HepG2 (cell line): Measurements from ENCODE around the gene ALS2. TPM values are rescaled to one million over a fixed set of nuclear protein-coding genes. Genes with fewer than 3 reads are reported as not detected.

Experiments used
- AHR ChIP-seq: IDR thresholded peaks from 2 replicates; pipeline ENCODE4 v1.6.1; 2018; ENCODE audit warnings: missing genetic modification reagents, missing compliant biosample characterization
- ASH2L ChIP-seq: fragments of 300-600, 200-600 bp; sonication (generic); IDR thresholded peaks from 2 replicates; pipeline ENCODE4 v1.7.0; 2017; ENCODE audit warnings: low read depth, mild to moderate bottlenecking, moderate library complexity, mixed read lengths, low read length; ENCODE audit not compliant: insufficient read length
- ATF1 ChIP-seq: IDR thresholded peaks from 2 replicates; pipeline ENCODE4 v1.6.1; 2016; ENCODE audit warnings: mild to moderate bottlenecking, control low read depth
- FOXA1 ChIP-seq, 2 experiments: fragments of 450-650 bp in 1 of 2; sonication (generic) in 1 of 2; formaldehyde crosslinking in 1 of 2; IDR thresholded peaks; 2 replicates each; pipeline versions ENCODE4 v1.4.0 to v1.6.1; 2016 to 2020; ENCODE audit warnings: missing genetic modification reagents in 1 of 2
- HOXA9 ChIP-seq: sonication (generic); formaldehyde crosslinking; IDR thresholded peaks from 2 replicates; pipeline ENCODE4 v1.8.1; 2022; ENCODE audit warnings: missing genetic modification reagents, mild to moderate bottlenecking, moderate library complexity, borderline replicate concordance
- PHF20 ChIP-seq: sonication (generic); formaldehyde crosslinking; IDR thresholded peaks from 2 replicates; pipeline ENCODE4 v1.5.0; 2020; ENCODE audit warnings: mild to moderate bottlenecking, missing genetic modification reagents
- PITX1 ChIP-seq: sonication (generic); formaldehyde crosslinking; IDR thresholded peaks from 2 replicates; pipeline ENCODE4 v1.5.1; 2020; ENCODE audit warnings: mild to moderate bottlenecking, missing genetic modification reagents
- SALL1 ChIP-seq: sonication (generic); formaldehyde crosslinking; IDR thresholded peaks from 2 replicates; pipeline ENCODE4 v1.8.0; 2022; ENCODE audit warnings: mild to moderate bottlenecking, missing genetic modification reagents
- ZBTB1 ChIP-seq: sonication (generic); formaldehyde crosslinking; IDR thresholded peaks from 2 replicates; pipeline ENCODE4 v1.4.0; 2020; ENCODE audit warnings: missing genetic modification reagents, borderline replicate concordance
- ZFP90 ChIP-seq: sonication (generic); formaldehyde crosslinking; IDR thresholded peaks from 2 replicates; pipeline ENCODE4 v1.8.0; 2022; ENCODE audit warnings: missing genetic modification reagents, mild to moderate bottlenecking, inconsistent platforms, borderline replicate concordance
- ZFYVE20 ChIP-seq: sonication (generic); formaldehyde crosslinking; IDR thresholded peaks from 2 replicates; pipeline ENCODE4 v1.8.0; 2023; ENCODE audit warnings: low read depth, mild to moderate bottlenecking, moderate library complexity, missing genetic modification reagents, borderline replicate concordance
- ZNF431 ChIP-seq: sonication (generic); formaldehyde crosslinking; IDR thresholded peaks from 2 replicates; pipeline ENCODE4 v1.9.0; 2022; ENCODE audit warnings: missing genetic modification reagents, low read depth, mild to moderate bottlenecking, borderline replicate concordance
- ZNF557 ChIP-seq: sonication (generic); formaldehyde crosslinking; IDR thresholded peaks from 2 replicates; pipeline ENCODE4 v1.4.0; 2020; ENCODE audit warnings: missing genetic modification reagents
- polyA plus RNA-seq, 8 experiments: library from polyadenylated mRNA; depleted of rRNA in 3 of 8; stranded (reverse) in 7 of 8; unstranded in 1 of 8; fragments of >200 nt; fragmentation: Illumina TruSeq in 4 of 8; extraction: Trizol in 4 of 8; gene quantifications; 2 replicates each; pipeline versions ENCODE4 v1.2.1 to v1.2.3, GENCODE V29; 2011 to 2016; ENCODE audit warnings: low read depth in 4 of 8, missing spikeins in 1 of 8, mixed read lengths in 1 of 8; ENCODE audit not compliant: insufficient read depth in 1 of 8
- total RNA-seq, 5 experiments: library from RNA; depleted of rRNA; stranded (reverse); fragments of >200 nt; fragmentation: Illumina TruSeq; extraction: Trizol; gene quantifications; 2 replicates each; pipeline ENCODE4 v1.2.3, GENCODE V29; 2016; ENCODE audit warnings: low read depth in 1 of 5
- TF ChIP-seq, protein P1 (sequence below): sonication (generic); formaldehyde crosslinking; IDR thresholded peaks from 2 replicates; pipeline ENCODE4 v1.4.0; 2020; ENCODE audit warnings: missing genetic modification reagents
- TF ChIP-seq, protein P2 (sequence below): IDR thresholded peaks from 2 replicates; pipeline ENCODE4 v1.6.1; 2016; ENCODE audit warnings: low read depth, borderline replicate concordance
- TF ChIP-seq, protein P3 (sequence below), 2 experiments: sonication (generic) in 1 of 2; formaldehyde crosslinking in 1 of 2; IDR thresholded peaks; 2 replicates each; pipeline versions ENCODE4 v1.4.0 to v1.6.1; 2016 to 2020; ENCODE audit warnings: borderline replicate concordance in 1 of 2, low read depth in 1 of 2, mild to moderate bottlenecking in 1 of 2, missing genetic modification reagents in 1 of 2
- TF ChIP-seq, protein P4 (sequence below): sonication (generic); formaldehyde crosslinking; IDR thresholded peaks from 2 replicates; pipeline ENCODE4 v1.4.0; 2020; ENCODE audit warnings: missing genetic modification reagents

ALS2 gene
- total and polyA plus RNA-seq, 2 of the 13 experiments (the other 11 are each of a cell fraction or from before 2014, with no cell fraction given) = 12.7 to 19.3 TPM

DNA sequence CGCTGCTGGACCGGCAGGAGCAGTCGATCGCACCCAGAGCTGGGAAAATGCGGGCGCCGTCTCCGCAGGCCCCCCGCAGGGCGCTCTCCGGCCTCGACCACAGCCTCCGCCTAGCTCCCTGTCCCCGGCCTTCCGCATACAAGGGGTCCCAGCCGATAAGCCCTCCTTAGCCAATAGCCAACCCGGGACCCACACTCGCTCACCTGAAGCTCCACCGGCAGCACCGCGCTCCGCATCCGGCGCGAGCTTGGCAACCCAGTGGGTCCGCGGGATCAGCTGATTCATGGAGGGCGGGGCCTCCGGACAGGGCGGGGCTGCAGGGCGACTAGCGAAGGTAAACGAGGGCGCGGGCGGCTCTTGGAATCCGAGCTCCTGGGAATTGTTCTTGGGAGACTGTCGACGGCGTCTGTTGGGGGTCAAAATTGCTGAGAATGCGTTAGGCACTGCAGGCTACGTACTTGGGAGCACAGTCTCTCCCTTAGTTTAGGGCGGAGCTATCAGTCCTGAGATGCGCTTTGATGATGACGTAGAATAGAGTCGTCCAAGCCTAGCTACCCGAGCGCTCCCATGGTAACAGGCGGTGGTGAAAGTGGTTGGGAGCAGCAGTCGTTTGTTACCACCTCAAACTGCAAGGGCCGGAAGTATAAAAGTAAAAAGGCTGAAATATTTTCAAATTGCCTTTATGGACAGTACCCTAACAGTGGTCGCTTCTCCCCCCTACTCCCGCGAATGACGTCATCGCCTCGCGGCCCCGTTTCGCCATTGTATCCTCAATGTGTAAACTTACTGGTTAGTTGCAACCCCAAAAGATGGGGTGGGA, at the start of gene ALS2 (continued):
- TF ChIP-seq, protein P1, sequence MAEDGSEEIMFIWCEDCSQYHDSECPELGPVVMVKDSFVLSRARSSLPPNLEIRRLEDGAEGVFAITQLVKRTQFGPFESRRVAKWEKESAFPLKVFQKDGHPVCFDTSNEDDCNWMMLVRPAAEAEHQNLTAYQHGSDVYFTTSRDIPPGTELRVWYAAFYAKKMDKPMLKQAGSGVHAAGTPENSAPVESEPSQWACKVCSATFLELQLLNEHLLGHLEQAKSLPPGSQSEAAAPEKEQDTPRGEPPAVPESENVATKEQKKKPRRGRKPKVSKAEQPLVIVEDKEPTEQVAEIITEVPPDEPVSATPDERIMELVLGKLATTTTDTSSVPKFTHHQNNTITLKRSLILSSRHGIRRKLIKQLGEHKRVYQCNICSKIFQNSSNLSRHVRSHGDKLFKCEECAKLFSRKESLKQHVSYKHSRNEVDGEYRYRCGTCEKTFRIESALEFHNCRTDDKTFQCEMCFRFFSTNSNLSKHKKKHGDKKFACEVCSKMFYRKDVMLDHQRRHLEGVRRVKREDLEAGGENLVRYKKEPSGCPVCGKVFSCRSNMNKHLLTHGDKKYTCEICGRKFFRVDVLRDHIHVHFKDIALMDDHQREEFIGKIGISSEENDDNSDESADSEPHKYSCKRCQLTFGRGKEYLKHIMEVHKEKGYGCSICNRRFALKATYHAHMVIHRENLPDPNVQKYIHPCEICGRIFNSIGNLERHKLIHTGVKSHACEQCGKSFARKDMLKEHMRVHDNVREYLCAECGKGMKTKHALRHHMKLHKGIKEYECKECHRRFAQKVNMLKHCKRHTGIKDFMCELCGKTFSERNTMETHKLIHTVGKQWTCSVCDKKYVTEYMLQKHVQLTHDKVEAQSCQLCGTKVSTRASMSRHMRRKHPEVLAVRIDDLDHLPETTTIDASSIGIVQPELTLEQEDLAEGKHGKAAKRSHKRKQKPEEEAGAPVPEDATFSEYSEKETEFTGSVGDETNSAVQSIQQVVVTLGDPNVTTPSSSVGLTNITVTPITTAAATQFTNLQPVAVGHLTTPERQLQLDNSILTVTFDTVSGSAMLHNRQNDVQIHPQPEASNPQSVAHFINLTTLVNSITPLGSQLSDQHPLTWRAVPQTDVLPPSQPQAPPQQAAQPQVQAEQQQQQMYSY (CRISPR knock-in tag) = peak; percentile 61; the same call in 1 of the 2 replicates
- TF ChIP-seq ZNF557 (CRISPR knock-in tag) (0 out of 2 replicates have a peak, but pooled peaks have one; percentile 68), ATF1 (CRISPR knock-in tag) (peak; percentile 98), HOXA9 (CRISPR knock-in tag) (no peak), FOXA1 (IDR thresholded peaks at IDR 0.05) (no peak), FOXA1 (CRISPR knock-in tag; IDR thresholded peaks at IDR 0.05) (peak; percentile 64; the same call in 1 of the 2 replicates), PITX1 (CRISPR knock-in tag) (peak; percentile 81), ZFYVE20 (no peak), ZFP90 (peak; percentile 88; the same call in 1 of the 2 replicates), SALL1 (CRISPR knock-in tag) (peak; percentile 89), ASH2L (peak; percentile 99), PHF20 (CRISPR knock-in tag) (peak; percentile 93), ZBTB1 (no peak), ZNF431 (peak; percentile 73), AHR (CRISPR knock-in tag) (no peak; the same call in none of the 2 replicates)
- TF ChIP-seq, protein P2, sequence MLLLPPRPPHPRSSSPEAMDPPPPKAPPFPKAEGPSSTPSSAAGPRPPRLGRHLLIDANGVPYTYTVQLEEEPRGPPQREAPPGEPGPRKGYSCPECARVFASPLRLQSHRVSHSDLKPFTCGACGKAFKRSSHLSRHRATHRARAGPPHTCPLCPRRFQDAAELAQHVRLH (CRISPR knock-in tag) = peak; percentile 87; the same call in 1 of the 2 replicates
- TF ChIP-seq, protein P3, sequence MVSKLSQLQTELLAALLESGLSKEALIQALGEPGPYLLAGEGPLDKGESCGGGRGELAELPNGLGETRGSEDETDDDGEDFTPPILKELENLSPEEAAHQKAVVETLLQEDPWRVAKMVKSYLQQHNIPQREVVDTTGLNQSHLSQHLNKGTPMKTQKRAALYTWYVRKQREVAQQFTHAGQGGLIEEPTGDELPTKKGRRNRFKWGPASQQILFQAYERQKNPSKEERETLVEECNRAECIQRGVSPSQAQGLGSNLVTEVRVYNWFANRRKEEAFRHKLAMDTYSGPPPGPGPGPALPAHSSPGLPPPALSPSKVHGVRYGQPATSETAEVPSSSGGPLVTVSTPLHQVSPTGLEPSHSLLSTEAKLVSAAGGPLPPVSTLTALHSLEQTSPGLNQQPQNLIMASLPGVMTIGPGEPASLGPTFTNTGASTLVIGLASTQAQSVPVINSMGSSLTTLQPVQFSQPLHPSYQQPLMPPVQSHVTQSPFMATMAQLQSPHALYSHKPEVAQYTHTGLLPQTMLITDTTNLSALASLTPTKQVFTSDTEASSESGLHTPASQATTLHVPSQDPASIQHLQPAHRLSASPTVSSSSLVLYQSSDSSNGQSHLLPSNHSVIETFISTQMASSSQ (IDR thresholded peaks at IDR 0.05; ENCODE audit: low read depth) = peak; percentile 67
- TF ChIP-seq, protein P3 (CRISPR knock-in tag; IDR thresholded peaks at IDR 0.05; ENCODE audit: borderline replicate concordance) = peak; percentile 38; the same call in 1 of the 2 replicates
- TF ChIP-seq, protein P4, sequence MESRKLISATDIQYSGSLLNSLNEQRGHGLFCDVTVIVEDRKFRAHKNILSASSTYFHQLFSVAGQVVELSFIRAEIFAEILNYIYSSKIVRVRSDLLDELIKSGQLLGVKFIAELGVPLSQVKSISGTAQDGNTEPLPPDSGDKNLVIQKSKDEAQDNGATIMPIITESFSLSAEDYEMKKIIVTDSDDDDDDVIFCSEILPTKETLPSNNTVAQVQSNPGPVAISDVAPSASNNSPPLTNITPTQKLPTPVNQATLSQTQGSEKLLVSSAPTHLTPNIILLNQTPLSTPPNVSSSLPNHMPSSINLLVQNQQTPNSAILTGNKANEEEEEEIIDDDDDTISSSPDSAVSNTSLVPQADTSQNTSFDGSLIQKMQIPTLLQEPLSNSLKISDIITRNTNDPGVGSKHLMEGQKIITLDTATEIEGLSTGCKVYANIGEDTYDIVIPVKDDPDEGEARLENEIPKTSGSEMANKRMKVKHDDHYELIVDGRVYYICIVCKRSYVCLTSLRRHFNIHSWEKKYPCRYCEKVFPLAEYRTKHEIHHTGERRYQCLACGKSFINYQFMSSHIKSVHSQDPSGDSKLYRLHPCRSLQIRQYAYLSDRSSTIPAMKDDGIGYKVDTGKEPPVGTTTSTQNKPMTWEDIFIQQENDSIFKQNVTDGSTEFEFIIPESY (CRISPR knock-in tag) = 0 out of 2 replicates have a peak, but pooled peaks have one; percentile 11
